HepG2 (cell line): ENCODE results near the gene APOC4. TPM values are rescaled to one million over a fixed set of nuclear protein-coding genes. Genes with fewer than 3 reads are reported as not detected.

Source experiments
- AGO2 ChIP-seq: fragments of 200-400 bp; formaldehyde crosslinking; optimal IDR thresholded peaks from 2 replicates; pipeline ENCODE3; 2017; ENCODE audit warnings: mild to moderate bottlenecking, low read depth, low read length, moderate library complexity
- BCL3 ChIP-seq: sonication (generic); formaldehyde crosslinking; IDR thresholded peaks from 2 replicates; pipeline ENCODE4 v1.5.1; 2020; ENCODE audit warnings: mild to moderate bottlenecking, missing genetic modification reagents, moderate library complexity
- ESRRA ChIP-seq: sonication (generic); formaldehyde crosslinking; IDR thresholded peaks from 2 replicates; pipeline ENCODE4 v1.5.1; 2020; ENCODE audit warnings: mild to moderate bottlenecking, low read depth, missing genetic modification reagents
- HIVEP1 ChIP-seq: sonication (generic); formaldehyde crosslinking; IDR thresholded peaks from 2 replicates; pipeline ENCODE4 v1.4.0; 2020; ENCODE audit warnings: mild to moderate bottlenecking, missing genetic modification reagents
- HNRNPLL ChIP-seq: fragments of 200-400 bp; formaldehyde crosslinking; IDR thresholded peaks from 2 replicates; pipeline ENCODE4 v1.6.1; 2017; ENCODE audit warnings: mild to moderate bottlenecking, low read depth, low read length; ENCODE audit not compliant: poor library complexity, severe bottlenecking
- HNRNPUL1 ChIP-seq: fragments of 200-400 bp; formaldehyde crosslinking; IDR thresholded peaks from 2 replicates; pipeline ENCODE4 v1.6.1; 2017; ENCODE audit warnings: low read depth, mild to moderate bottlenecking, low read length, moderate library complexity
- KLF13 ChIP-seq: sonication (generic); formaldehyde crosslinking; IDR thresholded peaks from 2 replicates; pipeline ENCODE4 v1.4.0; 2020; ENCODE audit warnings: mild to moderate bottlenecking, missing genetic modification reagents
- MBD4 ChIP-seq: IDR thresholded peaks from 2 replicates; pipeline ENCODE4 v1.6.1; 2012; ENCODE audit warnings: low read length, inconsistent platforms, borderline replicate concordance
- MED1 ChIP-seq: sonication (generic); formaldehyde crosslinking; IDR thresholded peaks from 2 replicates; pipeline ENCODE4 v1.4.0; 2020; ENCODE audit warnings: missing genetic modification reagents
- NFIC ChIP-seq: IDR thresholded peaks from 2 replicates; pipeline ENCODE4 v1.6.1; 2012; ENCODE audit warnings: mild to moderate bottlenecking, low read length, inconsistent platforms
- POLR2A ChIP-seq, 2 experiments: IDR thresholded peaks; 2 replicates each; pipeline ENCODE4 v1.6.1; 2011; ENCODE audit warnings: low read depth in 2 of 2, low read length in 2 of 2, mild to moderate bottlenecking in 1 of 2, moderate library complexity in 1 of 2; ENCODE audit not compliant: insufficient read depth in 1 of 2
- SP1 ChIP-seq, 2 experiments: fragments of 450-650 bp in 1 of 2; sonication (generic) in 1 of 2; formaldehyde crosslinking in 1 of 2; IDR thresholded peaks; 2 replicates each; pipeline versions ENCODE4 v1.4.0 to v1.6.1; 2016 to 2020; ENCODE audit warnings: missing genetic modification reagents in 1 of 2
- SP4 ChIP-seq: sonication (generic); formaldehyde crosslinking; IDR thresholded peaks from 2 replicates; pipeline ENCODE4 v1.8.1; 2023; ENCODE audit warnings: mild to moderate bottlenecking, missing genetic modification reagents
- TGIF2 ChIP-seq: IDR thresholded peaks from 2 replicates; pipeline ENCODE4 v1.6.1; 2016; ENCODE audit warnings: control low read depth, missing compliant biosample characterization
- TSC22D2 ChIP-seq: sonication (generic); formaldehyde crosslinking; IDR thresholded peaks from 2 replicates; pipeline ENCODE4 v1.5.1; 2020; ENCODE audit warnings: missing genetic modification reagents, mild to moderate bottlenecking, borderline replicate concordance
- ZNF101 ChIP-seq: sonication (generic); formaldehyde crosslinking; IDR thresholded peaks from 2 replicates; pipeline ENCODE4 v1.4.0; 2020; ENCODE audit warnings: mild to moderate bottlenecking, low read depth, missing genetic modification reagents, borderline replicate concordance
- ZNF225 ChIP-seq: sonication (generic); formaldehyde crosslinking; IDR thresholded peaks from 2 replicates; pipeline ENCODE4 v1.4.0; 2020; ENCODE audit warnings: mild to moderate bottlenecking, missing genetic modification reagents
- ZNF230 ChIP-seq: sonication (generic); formaldehyde crosslinking; IDR thresholded peaks from 2 replicates; pipeline ENCODE4 v1.4.0; 2020; ENCODE audit warnings: mild to moderate bottlenecking, missing genetic modification reagents
- ZNF292 ChIP-seq: sonication (generic); formaldehyde crosslinking; IDR thresholded peaks from 2 replicates; pipeline ENCODE4 v1.8.1; 2022; ENCODE audit warnings: mild to moderate bottlenecking, low read depth, missing genetic modification reagents, borderline replicate concordance
- ZSCAN12 ChIP-seq: sonication (generic); formaldehyde crosslinking; IDR thresholded peaks from 2 replicates; pipeline ENCODE4 v1.9.0; 2021; ENCODE audit warnings: mild to moderate bottlenecking, missing genetic modification reagents
- ZSCAN21 ChIP-seq: sonication (generic); formaldehyde crosslinking; IDR thresholded peaks from 2 replicates; pipeline ENCODE4 v1.8.0; 2022; ENCODE audit warnings: mild to moderate bottlenecking, missing genetic modification reagents, moderate library complexity, borderline replicate concordance
- polyA plus RNA-seq, 8 experiments: library from polyadenylated mRNA; depleted of rRNA in 3 of 8; stranded (reverse) in 7 of 8; unstranded in 1 of 8; fragments of >200 nt; fragmentation: Illumina TruSeq in 4 of 8; extraction: Trizol in 4 of 8; gene quantifications; 2 replicates each; pipeline versions ENCODE4 v1.2.1 to v1.2.3, GENCODE V29; 2011 to 2016; ENCODE audit warnings: low read depth in 4 of 8, missing spikeins in 1 of 8, mixed read lengths in 1 of 8; ENCODE audit not compliant: insufficient read depth in 1 of 8
- total RNA-seq, 5 experiments: library from RNA; depleted of rRNA; stranded (reverse); fragments of >200 nt; fragmentation: Illumina TruSeq; extraction: Trizol; gene quantifications; 2 replicates each; pipeline ENCODE4 v1.2.3, GENCODE V29; 2016; ENCODE audit warnings: low read depth in 1 of 5
- TF ChIP-seq, protein P1 (sequence below): IDR thresholded peaks from 2 replicates; pipeline ENCODE4 v1.6.1; 2016
- TF ChIP-seq, protein P2 (sequence below), 2 experiments: IDR thresholded peaks; 2 replicates each; pipeline ENCODE4 v1.6.1; 2011 to 2012; ENCODE audit warnings: low read length in 2 of 2, borderline replicate concordance in 1 of 2, low read depth in 1 of 2, mild to moderate bottlenecking in 1 of 2, moderate library complexity in 1 of 2
- TF ChIP-seq, protein P3 (sequence below), 2 experiments: fragments of 450-650 bp in 1 of 2; sonication (generic) in 1 of 2; formaldehyde crosslinking; IDR thresholded peaks; 2 replicates each; pipeline versions ENCODE4 v1.5.0 to v1.8.0; 2020 to 2022; ENCODE audit warnings: mild to moderate bottlenecking in 1 of 2, missing genetic modification reagents in 1 of 2

The APOC4 gene
- total and polyA plus RNA-seq, 2 of the 13 experiments (the other 11 are each of a cell fraction or from before 2014, with no cell fraction given) = 0.46 TPM; not detected in 1

GRCh38 chr19:44903602-44904425 is 38.2 kb upstream of the APOC4 start (continued):
- TF ChIP-seq, protein P1, sequence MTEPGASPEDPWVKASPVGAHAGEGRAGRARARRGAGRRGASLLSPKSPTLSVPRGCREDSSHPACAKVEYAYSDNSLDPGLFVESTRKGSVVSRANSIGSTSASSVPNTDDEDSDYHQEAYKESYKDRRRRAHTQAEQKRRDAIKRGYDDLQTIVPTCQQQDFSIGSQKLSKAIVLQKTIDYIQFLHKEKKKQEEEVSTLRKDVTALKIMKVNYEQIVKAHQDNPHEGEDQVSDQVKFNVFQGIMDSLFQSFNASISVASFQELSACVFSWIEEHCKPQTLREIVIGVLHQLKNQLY (CRISPR knock-in tag) = no peak; the same call in 1 of the 2 replicates
- TF ChIP-seq SP1 (IDR thresholded peaks at IDR 0.05) (no peak), SP1 (CRISPR knock-in tag; IDR thresholded peaks at IDR 0.05) (peak; percentile 15), NFIC (no peak), AGO2 (peak; percentile 97), BCL3 (CRISPR knock-in tag) (no peak), ESRRA (CRISPR knock-in tag) (peak; percentile 99), SP4 (peak; percentile 61), HIVEP1 (CRISPR knock-in tag) (no peak; the same call in 1 of the 2 replicates), HNRNPUL1 (no peak), TSC22D2 (CRISPR knock-in tag) (no peak), ZNF292 (CRISPR knock-in tag) (peak; percentile 82), HNRNPLL (no peak), ZNF225 (CRISPR knock-in tag) (0 out of 2 replicates have a peak, but pooled peaks have one; percentile 16), ZNF230 (CRISPR knock-in tag) (peak; percentile 77; the same call in 1 of the 2 replicates), ZNF101 (CRISPR knock-in tag) (no peak), MBD4 (0 out of 2 replicates have a peak, but pooled peaks have one; percentile 19), ZSCAN12 (CRISPR knock-in tag) (no peak), MED1 (CRISPR knock-in tag) (peak; percentile 89), TGIF2 (CRISPR knock-in tag) (no peak), ZSCAN21 (CRISPR knock-in tag) (no peak), POLR2A (IDR thresholded peaks at IDR 0.05; ENCODE audit: insufficient read depth in 1 of 2, low read depth in 2 of 2, low read length in 2 of 2) (peak; percentile 32 to 62), KLF13 (CRISPR knock-in tag) (no peak; the same call in 1 of the 2 replicates)
- TF ChIP-seq, protein P2, sequence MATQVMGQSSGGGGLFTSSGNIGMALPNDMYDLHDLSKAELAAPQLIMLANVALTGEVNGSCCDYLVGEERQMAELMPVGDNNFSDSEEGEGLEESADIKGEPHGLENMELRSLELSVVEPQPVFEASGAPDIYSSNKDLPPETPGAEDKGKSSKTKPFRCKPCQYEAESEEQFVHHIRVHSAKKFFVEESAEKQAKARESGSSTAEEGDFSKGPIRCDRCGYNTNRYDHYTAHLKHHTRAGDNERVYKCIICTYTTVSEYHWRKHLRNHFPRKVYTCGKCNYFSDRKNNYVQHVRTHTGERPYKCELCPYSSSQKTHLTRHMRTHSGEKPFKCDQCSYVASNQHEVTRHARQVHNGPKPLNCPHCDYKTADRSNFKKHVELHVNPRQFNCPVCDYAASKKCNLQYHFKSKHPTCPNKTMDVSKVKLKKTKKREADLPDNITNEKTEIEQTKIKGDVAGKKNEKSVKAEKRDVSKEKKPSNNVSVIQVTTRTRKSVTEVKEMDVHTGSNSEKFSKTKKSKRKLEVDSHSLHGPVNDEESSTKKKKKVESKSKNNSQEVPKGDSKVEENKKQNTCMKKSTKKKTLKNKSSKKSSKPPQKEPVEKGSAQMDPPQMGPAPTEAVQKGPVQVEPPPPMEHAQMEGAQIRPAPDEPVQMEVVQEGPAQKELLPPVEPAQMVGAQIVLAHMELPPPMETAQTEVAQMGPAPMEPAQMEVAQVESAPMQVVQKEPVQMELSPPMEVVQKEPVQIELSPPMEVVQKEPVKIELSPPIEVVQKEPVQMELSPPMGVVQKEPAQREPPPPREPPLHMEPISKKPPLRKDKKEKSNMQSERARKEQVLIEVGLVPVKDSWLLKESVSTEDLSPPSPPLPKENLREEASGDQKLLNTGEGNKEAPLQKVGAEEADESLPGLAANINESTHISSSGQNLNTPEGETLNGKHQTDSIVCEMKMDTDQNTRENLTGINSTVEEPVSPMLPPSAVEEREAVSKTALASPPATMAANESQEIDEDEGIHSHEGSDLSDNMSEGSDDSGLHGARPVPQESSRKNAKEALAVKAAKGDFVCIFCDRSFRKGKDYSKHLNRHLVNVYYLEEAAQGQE (IDR thresholded peaks at IDR 0.05; ENCODE audit: borderline replicate concordance in 1 of 2, low read depth in 1 of 2, low read length in 2 of 2) = no peak; a peak in 1 of 4 replicates
- TF ChIP-seq, protein P3, sequence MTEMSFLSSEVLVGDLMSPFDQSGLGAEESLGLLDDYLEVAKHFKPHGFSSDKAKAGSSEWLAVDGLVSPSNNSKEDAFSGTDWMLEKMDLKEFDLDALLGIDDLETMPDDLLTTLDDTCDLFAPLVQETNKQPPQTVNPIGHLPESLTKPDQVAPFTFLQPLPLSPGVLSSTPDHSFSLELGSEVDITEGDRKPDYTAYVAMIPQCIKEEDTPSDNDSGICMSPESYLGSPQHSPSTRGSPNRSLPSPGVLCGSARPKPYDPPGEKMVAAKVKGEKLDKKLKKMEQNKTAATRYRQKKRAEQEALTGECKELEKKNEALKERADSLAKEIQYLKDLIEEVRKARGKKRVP (CRISPR knock-in tag; IDR thresholded peaks at IDR 0.05) = no peak
